Vagina (tissue), 2 donors: ENCODE results near the gene SIGLEC14.

ENCODE experiments used
- POLR2A ChIP-seq, 2 donors: fragments of 450-650 bp; IDR thresholded peaks; one replicate each; pipeline ENCODE4 v1.6.1; 2017; ENCODE audit warnings: antibody characterized with exemption in 2 of 2, mild to moderate bottlenecking in 2 of 2, moderate library complexity in 2 of 2
- POLR2AphosphoS5 ChIP-seq, 2 donors: sonication (generic); formaldehyde crosslinking; IDR thresholded peaks; one replicate each; pipeline ENCODE4 v1.9.0; 2017; ENCODE audit warnings: antibody characterized with exemption in 2 of 2, mild to moderate bottlenecking in 2 of 2, low read depth in 1 of 2; ENCODE audit not compliant: insufficient read depth in 1 of 2
- TF ChIP-seq, protein P1 (sequence below), 3 experiments: fragments of 450-650 bp in 2 of 3; fragments of 200-600 bp in 1 of 3; sonication (generic) in 1 of 3; IDR thresholded peaks; one replicate each; pipeline ENCODE4 v1.5.1; 2017 to 2019; ENCODE audit warnings: antibody characterized with exemption in 3 of 3, mild to moderate bottlenecking in 2 of 3, moderate library complexity in 2 of 3

- TF ChIP-seq, protein P1, sequence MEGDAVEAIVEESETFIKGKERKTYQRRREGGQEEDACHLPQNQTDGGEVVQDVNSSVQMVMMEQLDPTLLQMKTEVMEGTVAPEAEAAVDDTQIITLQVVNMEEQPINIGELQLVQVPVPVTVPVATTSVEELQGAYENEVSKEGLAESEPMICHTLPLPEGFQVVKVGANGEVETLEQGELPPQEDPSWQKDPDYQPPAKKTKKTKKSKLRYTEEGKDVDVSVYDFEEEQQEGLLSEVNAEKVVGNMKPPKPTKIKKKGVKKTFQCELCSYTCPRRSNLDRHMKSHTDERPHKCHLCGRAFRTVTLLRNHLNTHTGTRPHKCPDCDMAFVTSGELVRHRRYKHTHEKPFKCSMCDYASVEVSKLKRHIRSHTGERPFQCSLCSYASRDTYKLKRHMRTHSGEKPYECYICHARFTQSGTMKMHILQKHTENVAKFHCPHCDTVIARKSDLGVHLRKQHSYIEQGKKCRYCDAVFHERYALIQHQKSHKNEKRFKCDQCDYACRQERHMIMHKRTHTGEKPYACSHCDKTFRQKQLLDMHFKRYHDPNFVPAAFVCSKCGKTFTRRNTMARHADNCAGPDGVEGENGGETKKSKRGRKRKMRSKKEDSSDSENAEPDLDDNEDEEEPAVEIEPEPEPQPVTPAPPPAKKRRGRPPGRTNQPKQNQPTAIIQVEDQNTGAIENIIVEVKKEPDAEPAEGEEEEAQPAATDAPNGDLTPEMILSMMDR (IDR thresholded peaks at IDR 0.05): no peak
- TF ChIP-seq POLR2A (IDR thresholded peaks at IDR 0.05) (no peak), POLR2AphosphoS5 (IDR thresholded peaks at IDR 0.05; ENCODE audit: insufficient read depth in 1 of 2, low read depth in 1 of 2) (no peak)
Observed at GRCh38 chr19:51640386-51640785, 6.2 kb downstream of the SIGLEC14 start.
